Measurements from ENCODE around the gene RNF212. TPM values are rescaled to one million over a fixed set of nuclear protein-coding genes. Genes with fewer than 3 reads are reported as not detected.

RNF212 gene
- total and polyA plus RNA-seq, 2 experiments from 2014 or later, result 8.4 to 10.4 TPM

GRCh38 chr4:1061056-1061700, 52.2 kb downstream of the RNF212 start:
- no peak for DNase-seq (ENCODE audit: low spot score)
- 82% methylated on average over 14 of the region's 14 CpGs for WGBS (ENCODE audit: low lambda C conversion rate, missing lambda C conversion rate)
- H3K9me3 ChIP-seq (ENCODE audit: low read depth), result no peaks in the 10 kb centered on the region
- no peaks in the 10 kb centered on the region for H4K20me1 ChIP-seq (ENCODE audit: insufficient read depth, poor library complexity, severe bottlenecking)
- peaks cover 22% of the 10 kb centered on the region for H3K27me3 ChIP-seq
- no peaks in the 10 kb centered on the region for H3K79me2 ChIP-seq
- no peak overlapping the region for H3K4me2 ChIP-seq
- H3K27ac ChIP-seq, result no peak overlapping the region
- H2AFZ ChIP-seq, result no peak overlapping the region
- H3K36me3 ChIP-seq (replicated peaks; ENCODE audit: insufficient read depth, low read depth), result no peaks in the 10 kb centered on the region
- H3K9me2 ChIP-seq (replicated peaks; ENCODE audit: insufficient read depth), result no peaks in the 10 kb centered on the region
- H3K4me3 ChIP-seq, result no peak overlapping the region
- H3K4me1 ChIP-seq (ENCODE audit: insufficient read depth), result no peaks in the 10 kb centered on the region
- no peak for TF ChIP-seq CTCF (IDR thresholded peaks at IDR 0.05; ENCODE audit: poor library complexity)
- no peak for TF ChIP-seq EZH2 (IDR thresholded peaks at IDR 0.05; ENCODE audit: borderline replicate concordance)
- TF ChIP-seq EZH2phosphoT487 (IDR thresholded peaks at IDR 0.05; ENCODE audit: low read depth, severe bottlenecking, unreplicated experiment), result no peak

DNA sequence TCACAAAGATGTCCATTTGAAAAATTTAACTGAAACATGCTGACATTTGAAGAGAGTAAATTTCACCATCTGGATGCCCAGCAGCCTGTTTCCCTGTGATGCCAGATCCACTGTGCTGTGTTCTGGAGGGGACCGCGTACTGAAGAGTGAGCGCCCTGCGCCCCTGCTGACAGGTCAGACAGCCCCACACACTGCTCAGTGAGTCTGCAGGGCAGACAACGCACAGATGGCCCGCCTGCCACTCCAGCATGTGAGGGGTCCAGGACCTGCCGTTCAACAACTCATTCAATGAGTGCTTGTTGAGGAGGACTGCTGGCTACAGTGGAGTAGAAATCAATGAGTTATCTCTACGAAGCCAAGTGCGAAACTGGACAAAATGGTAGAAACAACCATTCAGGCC, 52.7 kb downstream of the RNF212 start:
- no peaks in the 10 kb centered on the region for H3K36me3 ChIP-seq (replicated peaks; ENCODE audit: insufficient read depth, low read depth)
- H4K20me1 ChIP-seq (ENCODE audit: insufficient read depth, poor library complexity, severe bottlenecking), result no peaks in the 10 kb centered on the region
- no peaks in the 10 kb centered on the region for H3K9me3 ChIP-seq (ENCODE audit: low read depth)
- no peak overlapping the region for H2AFZ ChIP-seq
- TF ChIP-seq EZH2phosphoT487 (IDR thresholded peaks at IDR 0.05; ENCODE audit: low read depth, severe bottlenecking, unreplicated experiment) (no peak), EZH2 (IDR thresholded peaks at IDR 0.05; ENCODE audit: borderline replicate concordance) (no peak), CTCF (IDR thresholded peaks at IDR 0.05; ENCODE audit: poor library complexity) (no peak)
- H3K9me2 ChIP-seq (replicated peaks; ENCODE audit: insufficient read depth), result no peaks in the 10 kb centered on the region
- peaks cover 27% of the 10 kb centered on the region for H3K27me3 ChIP-seq
- H3K4me3 ChIP-seq, result no peak overlapping the region
- DNase-seq (ENCODE audit: low spot score), result no peak
- no peak overlapping the region for H3K27ac ChIP-seq
- no peaks in the 10 kb centered on the region for H3K4me1 ChIP-seq (ENCODE audit: insufficient read depth)
- H3K4me2 ChIP-seq, result no peak overlapping the region
- no peaks in the 10 kb centered on the region for H3K79me2 ChIP-seq
- 89% methylated on average over 9 of the region's 9 CpGs for WGBS (ENCODE audit: low lambda C conversion rate, missing lambda C conversion rate)

GRCh38 chr4:1060121-1060520, 53.2 kb downstream of the RNF212 start:
- Histone ChIP-seq H3K27ac (no peak overlapping the region), H3K9me3 (ENCODE audit: low read depth) (no peaks in the 10 kb centered on the region), H2AFZ (no peak overlapping the region), H3K79me2 (no peaks in the 10 kb centered on the region), H3K9me2 (replicated peaks; ENCODE audit: insufficient read depth) (no peaks in the 10 kb centered on the region), H3K27me3 (peaks cover 30% of the 10 kb centered on the region), H3K4me2 (no peak overlapping the region), H4K20me1 (ENCODE audit: insufficient read depth, poor library complexity, severe bottlenecking) (no peaks in the 10 kb centered on the region), H3K4me3 (no peak overlapping the region), H3K36me3 (replicated peaks; ENCODE audit: insufficient read depth, low read depth) (no peaks in the 10 kb centered on the region), H3K4me1 (ENCODE audit: insufficient read depth) (no peaks in the 10 kb centered on the region)
- TF ChIP-seq EZH2 (IDR thresholded peaks at IDR 0.05; ENCODE audit: borderline replicate concordance) (no peak), EZH2phosphoT487 (IDR thresholded peaks at IDR 0.05; ENCODE audit: low read depth, severe bottlenecking, unreplicated experiment) (no peak), CTCF (IDR thresholded peaks at IDR 0.05; ENCODE audit: poor library complexity) (no peak)
- DNase-seq (ENCODE audit: low spot score), result no peak
- WGBS (ENCODE audit: low lambda C conversion rate, missing lambda C conversion rate), result 78% methylated on average over 10 of the region's 10 CpGs
